Activated T-cell treated with anti-CD3 and anti-CD28 coated beads for 48 hours (primary cell): ENCODE measurements around the gene STAB2.

Experiments
- DNase-seq: peaks from one replicate; pipeline ENCODE4 v3.0.0-alpha.2; 2020; ENCODE audit warnings: low read depth

STAB2 gene

GRCh38 chr12:103745962-103746361, 158.9 kb downstream of the STAB2 start:
- DNase-seq, result no peak

GRCh38 chr12:103748002-103748401, 160.9 kb downstream of the STAB2 start:
- no peak for DNase-seq

- no peak for DNase-seq
Measured at GRCh38 chr12:103748875-103749274, 161.8 kb downstream of the STAB2 start.

DNA sequence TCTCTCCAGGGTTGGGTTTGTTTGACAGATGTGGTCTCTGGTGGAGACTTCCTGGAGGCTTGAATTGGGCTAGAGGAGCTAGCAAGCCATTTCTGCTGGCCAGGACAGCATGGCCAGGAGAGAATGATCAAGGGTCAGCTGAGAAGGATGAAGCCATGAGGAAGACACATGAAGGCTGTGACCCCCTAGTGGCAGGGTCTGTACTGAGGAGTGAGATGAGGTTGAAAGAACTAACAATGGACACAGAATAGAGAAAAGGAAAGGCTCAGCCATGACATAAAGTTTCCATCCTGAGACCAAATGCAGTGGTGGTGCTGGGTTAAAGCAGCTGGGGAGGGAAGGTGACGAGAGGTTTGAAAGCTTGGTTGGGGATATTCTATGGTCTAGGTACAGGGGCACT, 164.1 kb downstream of the STAB2 start:
- DNase-seq, result no peak

DNA sequence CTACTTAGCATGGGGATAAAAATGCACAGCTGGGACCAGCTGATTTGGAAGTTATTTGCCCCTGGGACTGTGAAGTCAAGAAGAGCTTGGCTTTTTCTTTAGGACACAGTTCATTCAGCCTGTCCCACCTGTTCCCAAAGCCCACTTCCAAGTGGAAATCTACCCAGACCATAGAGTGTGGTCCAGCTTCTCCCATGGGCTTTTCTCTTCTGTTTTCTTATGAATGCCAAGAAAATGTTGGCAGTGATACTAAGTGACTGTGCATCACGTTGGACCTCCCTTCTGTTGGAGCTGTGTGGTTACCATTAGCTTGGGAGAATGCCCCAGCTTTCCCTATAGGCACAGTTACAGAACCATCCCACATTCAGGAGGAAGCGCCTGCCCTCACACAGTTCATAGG, 164.5 kb downstream of the STAB2 start:
- DNase-seq, result no peak

DNA sequence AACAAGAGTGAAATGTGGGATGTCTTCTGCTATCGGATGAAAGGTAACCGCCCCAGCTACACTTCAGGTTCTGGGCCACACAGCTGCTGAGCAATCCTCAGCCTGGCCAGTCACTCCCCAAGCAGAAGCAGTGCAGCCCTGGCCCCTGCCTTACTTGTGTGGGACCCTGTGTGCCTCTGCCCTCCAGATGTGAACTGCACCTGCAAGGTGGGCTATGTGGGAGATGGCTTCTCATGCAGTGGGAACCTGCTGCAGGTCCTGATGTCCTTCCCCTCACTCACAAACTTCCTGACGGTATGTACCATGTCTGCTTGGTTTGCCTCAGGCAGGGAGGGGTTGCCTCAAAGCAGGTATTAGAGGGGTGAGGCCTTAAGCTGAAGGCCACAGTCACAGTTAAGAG, 168.4 kb downstream of the STAB2 start:
- no peak for DNase-seq

DNA sequence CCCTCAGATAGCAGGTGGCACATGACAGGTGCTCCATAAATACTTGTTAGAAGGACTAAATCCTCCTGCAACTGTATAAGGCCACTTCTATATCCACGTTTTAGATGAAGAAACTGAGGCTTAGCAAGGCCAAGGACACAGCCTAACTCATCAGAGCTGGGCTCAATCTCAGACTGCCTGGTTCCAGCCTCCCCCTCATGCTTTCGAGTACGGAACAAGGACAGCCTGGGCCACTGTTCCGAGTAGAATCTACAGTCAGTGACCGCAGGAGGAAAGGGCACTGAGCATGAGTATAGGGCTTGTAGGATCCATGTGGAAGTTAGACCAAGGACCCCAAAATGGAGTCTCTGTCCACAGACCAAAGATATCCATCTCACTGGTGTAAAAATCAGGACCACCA, 169.4 kb downstream of the STAB2 start:
- DNase-seq, result no peak

- DNase-seq, result no peak
Measured at GRCh38 chr12:103757248-103757647, 170.2 kb downstream of the STAB2 start.

DNA sequence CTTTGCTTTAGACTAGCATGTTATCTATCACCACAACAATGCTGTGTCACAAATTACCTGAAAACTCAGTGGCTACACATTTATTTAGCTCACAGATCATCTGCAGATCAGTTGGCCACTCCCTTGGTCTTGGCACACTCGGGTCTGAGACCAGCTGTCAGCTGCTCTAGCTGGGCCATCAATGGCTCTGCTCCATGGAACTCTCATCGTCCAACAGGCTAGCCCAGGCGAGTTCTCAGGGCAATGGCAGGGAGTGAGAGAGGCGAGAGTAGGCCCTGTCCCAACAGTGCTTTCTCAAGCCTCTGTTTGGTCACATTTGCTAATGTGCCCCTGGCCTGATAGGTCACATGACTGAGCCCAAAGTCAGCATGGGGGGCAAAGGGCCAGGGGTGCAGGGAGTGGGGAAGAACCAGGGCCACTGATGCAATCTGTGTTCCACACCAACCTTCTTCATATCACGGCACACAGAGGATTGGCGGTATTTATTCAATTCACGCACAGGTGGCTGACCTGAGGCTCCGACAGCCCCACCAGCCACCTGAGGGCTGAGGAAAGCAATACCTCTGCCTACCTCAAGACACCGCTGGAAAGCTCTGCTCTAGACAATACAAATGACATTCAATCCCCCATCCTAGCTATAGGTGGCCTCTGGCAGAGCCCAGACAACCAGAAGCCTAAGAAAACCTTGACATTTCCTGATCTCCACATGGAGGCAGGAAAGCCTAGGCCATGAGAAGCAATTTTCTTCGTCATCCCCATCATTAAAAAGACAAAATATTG, 171.4 kb downstream of the STAB2 start:
- no peak for DNase-seq

- no peak for DNase-seq
Measured at GRCh38 chr12:103762473-103762872, 175.4 kb downstream of the STAB2 start.

DNA sequence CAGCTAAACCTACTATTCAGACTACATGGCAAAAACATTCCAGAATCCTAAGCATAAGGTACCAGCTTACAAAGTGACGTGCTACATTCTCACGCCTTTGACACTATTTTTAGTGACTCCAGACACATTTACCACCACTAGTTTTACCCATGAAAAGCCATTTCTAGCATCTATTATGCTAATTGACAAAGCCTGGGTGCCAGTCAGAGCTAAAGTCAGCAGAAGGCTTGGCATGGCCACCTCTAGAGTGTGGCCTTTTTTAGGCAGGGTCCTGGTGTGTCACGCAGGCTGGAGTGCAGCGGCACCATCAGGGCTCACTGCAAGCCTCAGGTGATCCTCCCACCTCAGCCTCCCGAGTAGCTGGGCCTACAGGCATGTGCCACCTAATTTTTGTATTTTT, 178.2 kb downstream of the STAB2 start:
- DNase-seq, result no peak

- DNase-seq, result no peak
Measured at GRCh38 chr12:103766028-103766427, 179.0 kb downstream of the STAB2 start.

- DNase-seq, result no peak
Measured at GRCh38 chr12:103768467-103769123, 181.5 kb downstream of the STAB2 start.

GRCh38 chr12:103769240-103769945, 182.3 kb downstream of the STAB2 start:
- DNase-seq, result no peak

GRCh38 chr12:103771466-103771865, 184.4 kb downstream of the STAB2 start:
- DNase-seq, result no peak

GRCh38 chr12:103772367-103773108, 185.5 kb downstream of the STAB2 start:
- DNase-seq, result no peak

DNA sequence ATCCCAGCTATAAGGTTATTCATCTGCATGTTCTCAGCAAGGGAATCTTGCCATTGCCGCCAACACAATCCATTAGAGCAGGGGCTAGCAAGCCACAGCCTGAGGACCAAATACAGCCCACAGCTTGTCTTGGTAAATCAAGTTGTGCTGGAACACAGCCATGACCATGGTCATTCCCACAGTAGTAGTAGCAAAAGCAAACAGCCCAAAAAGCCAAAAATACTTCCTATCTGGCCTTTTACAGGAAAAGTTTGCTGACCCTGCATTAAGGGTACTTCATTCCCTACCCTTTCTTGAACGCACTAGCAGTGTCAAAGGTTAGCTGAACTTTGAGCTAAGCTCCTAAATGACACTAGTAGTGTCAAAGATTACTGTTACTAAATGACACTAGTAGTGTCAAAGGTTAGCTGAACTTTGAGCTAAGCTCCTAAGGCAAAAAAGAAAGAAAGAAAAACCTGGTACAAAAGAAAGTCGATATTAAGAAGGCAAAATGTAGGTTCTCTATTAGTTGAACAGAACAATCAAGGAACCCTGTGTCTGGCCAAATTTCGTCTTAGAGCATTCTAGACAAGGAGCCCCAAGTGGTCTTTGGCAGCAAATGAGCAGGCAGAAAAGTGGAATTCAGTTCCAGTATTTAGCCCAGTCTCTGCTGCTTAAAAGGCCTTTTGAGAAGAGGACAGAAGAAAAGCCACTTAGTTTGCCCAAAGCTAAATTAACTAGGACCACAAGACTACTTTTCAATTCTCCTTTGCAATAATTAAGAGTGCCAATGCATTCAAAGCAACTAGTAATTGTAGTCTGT, 186.2 kb downstream of the STAB2 start:
- DNase-seq, result no peak

GRCh38 chr12:103774977-103775560, 188.0 kb downstream of the STAB2 start:
- no peak for DNase-seq

- no peak for DNase-seq
Measured at GRCh38 chr12:103778781-103779180, 191.7 kb downstream of the STAB2 start.

DNA sequence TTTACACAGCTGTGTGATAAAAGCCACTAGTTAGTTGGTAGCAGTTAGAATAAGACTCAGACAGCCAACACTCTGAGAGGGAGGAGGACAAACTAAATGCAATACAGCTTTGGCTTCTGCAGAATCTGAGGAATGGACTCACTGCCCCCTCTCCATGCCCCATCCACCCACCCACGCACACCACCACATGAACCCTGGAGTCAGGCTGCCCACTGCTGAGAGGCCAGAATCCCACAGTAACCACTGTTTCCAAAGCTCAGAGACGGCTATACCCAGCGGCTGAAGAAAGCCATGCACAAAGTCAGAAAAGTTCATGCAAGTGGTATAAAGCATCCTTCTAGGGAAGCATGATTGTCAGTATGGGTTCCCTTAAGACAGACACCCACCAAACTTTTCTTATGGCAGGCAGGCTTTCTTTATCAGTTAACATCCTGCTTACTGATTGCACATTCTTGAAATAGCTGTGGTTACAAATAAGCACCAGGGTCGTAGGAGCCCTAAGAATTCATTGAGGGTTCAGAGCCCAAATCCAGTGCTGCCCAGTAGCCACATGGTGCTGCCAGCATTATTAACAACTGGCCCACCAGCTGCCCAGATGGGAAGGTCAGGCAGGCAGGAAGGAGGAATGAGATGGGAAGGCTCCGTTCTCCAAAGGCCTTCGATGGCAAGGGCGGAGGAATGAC, 192.5 kb downstream of the STAB2 start:
- no peak for DNase-seq

GRCh38 chr12:103780093-103780440, 193.0 kb downstream of the STAB2 start:
- DNase-seq, result no peak
